Measurements from ENCODE around the gene MVB12B.

The MVB12B gene

GRCh38 chr9:126429190-126429589, 102.6 kb downstream of the MVB12B start:
- TF ChIP-seq, protein P1, sequence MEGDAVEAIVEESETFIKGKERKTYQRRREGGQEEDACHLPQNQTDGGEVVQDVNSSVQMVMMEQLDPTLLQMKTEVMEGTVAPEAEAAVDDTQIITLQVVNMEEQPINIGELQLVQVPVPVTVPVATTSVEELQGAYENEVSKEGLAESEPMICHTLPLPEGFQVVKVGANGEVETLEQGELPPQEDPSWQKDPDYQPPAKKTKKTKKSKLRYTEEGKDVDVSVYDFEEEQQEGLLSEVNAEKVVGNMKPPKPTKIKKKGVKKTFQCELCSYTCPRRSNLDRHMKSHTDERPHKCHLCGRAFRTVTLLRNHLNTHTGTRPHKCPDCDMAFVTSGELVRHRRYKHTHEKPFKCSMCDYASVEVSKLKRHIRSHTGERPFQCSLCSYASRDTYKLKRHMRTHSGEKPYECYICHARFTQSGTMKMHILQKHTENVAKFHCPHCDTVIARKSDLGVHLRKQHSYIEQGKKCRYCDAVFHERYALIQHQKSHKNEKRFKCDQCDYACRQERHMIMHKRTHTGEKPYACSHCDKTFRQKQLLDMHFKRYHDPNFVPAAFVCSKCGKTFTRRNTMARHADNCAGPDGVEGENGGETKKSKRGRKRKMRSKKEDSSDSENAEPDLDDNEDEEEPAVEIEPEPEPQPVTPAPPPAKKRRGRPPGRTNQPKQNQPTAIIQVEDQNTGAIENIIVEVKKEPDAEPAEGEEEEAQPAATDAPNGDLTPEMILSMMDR (IDR thresholded peaks at IDR 0.05; ENCODE audit: control insufficient read depth, extremely low read depth, insufficient read depth), result no peak
- DNase-seq (ENCODE audit: low read depth), result no peak
- no peak overlapping the region for H3K4me3 ChIP-seq (ENCODE audit: low read depth, low read length)

GRCh38 chr9:126430124-126430523, 103.5 kb downstream of the MVB12B start:
- no peak overlapping the region for H3K4me3 ChIP-seq (ENCODE audit: low read depth, low read length)
- TF ChIP-seq, protein P1 (IDR thresholded peaks at IDR 0.05; ENCODE audit: control insufficient read depth, extremely low read depth, insufficient read depth), result no peak
- no peak for DNase-seq (ENCODE audit: low read depth)

DNA sequence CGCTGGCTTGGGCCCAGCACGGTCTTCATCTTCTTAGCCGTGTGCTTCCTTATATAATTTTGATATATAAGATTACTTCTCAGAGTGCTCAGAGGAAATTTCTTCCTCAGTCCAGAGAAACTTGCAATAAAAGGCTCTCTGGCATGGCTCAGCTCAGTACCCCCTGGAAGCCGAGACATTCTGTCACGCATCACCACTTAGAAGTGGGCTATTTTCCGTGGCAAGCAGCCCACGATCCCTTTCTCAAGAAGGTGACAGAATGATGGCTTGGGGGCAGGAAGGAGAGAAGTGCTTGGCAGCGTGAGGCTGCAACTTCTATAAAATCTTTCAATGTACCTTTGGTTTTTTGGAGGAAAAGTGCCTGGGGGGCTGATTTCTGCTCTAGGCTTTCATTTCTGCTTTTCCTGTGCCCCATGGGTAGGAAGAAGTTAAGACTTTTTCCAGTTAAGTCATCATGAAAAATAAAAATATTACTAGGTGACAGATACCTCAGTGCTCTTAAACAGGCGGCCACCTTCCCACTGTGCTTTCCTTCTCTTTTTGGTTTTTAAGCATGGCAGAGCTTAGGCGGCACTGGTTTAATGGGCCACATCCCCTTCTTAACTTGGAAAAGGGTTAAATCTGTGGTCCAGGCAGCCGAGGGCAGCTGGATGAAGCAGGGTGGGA, 104.6 kb downstream of the MVB12B start:
- DNase-seq (ENCODE audit: low read depth), result no peak
- TF ChIP-seq, protein P1 (IDR thresholded peaks at IDR 0.05; ENCODE audit: control insufficient read depth, extremely low read depth, insufficient read depth), result no peak
- no peak overlapping the region for H3K4me3 ChIP-seq (ENCODE audit: low read depth, low read length)

DNA sequence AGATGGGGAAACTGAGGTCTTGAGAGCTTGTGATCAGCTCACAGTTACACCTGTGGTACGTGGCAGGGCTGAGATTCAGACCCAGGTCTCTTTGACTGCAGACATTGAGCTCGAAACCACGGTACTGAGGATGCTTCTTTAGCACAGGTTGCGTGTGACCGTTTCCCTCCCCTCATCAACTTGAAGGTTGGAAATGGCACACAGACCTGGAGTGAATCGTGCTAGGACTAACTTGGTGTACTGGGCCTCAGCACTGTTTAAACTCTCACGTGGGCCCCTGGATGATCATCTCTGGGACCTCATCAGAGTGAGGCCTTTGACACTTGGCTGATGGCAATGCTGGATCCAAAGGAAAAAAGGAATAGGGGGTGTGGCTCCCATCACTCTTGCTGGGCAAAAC, 106.0 kb downstream of the MVB12B start:
- no peak overlapping the region for H3K4me3 ChIP-seq (ENCODE audit: low read depth, low read length)
- DNase-seq (ENCODE audit: low read depth), result no peak
- TF ChIP-seq, protein P1 (IDR thresholded peaks at IDR 0.05; ENCODE audit: control insufficient read depth, extremely low read depth, insufficient read depth), result no peak

DNA sequence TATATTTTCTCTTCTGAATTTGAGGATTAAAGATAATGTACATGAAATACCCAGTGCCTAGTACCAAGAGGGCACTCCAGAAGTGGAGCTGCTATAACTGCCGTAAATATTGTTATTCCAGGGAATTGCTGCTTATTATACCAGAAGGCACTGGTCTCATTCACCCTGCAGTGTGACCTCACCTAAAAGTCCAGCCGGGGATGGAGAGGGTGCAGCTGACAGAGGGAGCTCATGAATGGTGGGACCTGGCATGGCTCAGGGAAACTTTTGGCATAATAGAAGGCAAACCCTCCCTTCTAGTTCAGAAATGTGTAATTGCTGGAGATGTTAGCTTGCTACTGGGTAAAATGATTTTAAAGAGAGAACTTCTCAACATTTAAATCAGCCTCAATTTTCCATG, 108.5 kb downstream of the MVB12B start:
- DNase-seq (ENCODE audit: low read depth), result no peak
- TF ChIP-seq, protein P1 (IDR thresholded peaks at IDR 0.05; ENCODE audit: control insufficient read depth, extremely low read depth, insufficient read depth), result no peak

GRCh38 chr9:126435626-126436025, 109.0 kb downstream of the MVB12B start:
- no peak overlapping the region for H3K4me3 ChIP-seq (ENCODE audit: low read depth, low read length)
- TF ChIP-seq, protein P1 (IDR thresholded peaks at IDR 0.05; ENCODE audit: control insufficient read depth, extremely low read depth, insufficient read depth), result no peak
- no peak for DNase-seq (ENCODE audit: low read depth)

More for the DNA sequence above, 108.5 kb downstream of the MVB12B start:
- H3K4me3 ChIP-seq (ENCODE audit: low read depth, low read length), result no peak overlapping the region

All from LNCaP clone FGC (cell line).